H1 (cell line): Measurements from ENCODE around the gene UVRAG. TPM values are rescaled to one million over a fixed set of nuclear protein-coding genes. Genes with fewer than 3 reads are reported as not detected.

Experiments
- CTCF ChIA-PET: fragments of 300-600 bp; sonication (Branson Sonifier 250); formaldehyde crosslinking; loops from one replicate; lab custom pipeline; 2021; ENCODE audit not compliant: partially characterized antibody; lab: Charles Lee
- POLR2A ChIA-PET: fragments of 300-600 bp; sonication (Branson Sonifier 250); formaldehyde crosslinking; loops from one replicate; lab custom pipeline; 2021; ENCODE audit warnings: inconsistent platforms; ENCODE audit not compliant: partially characterized antibody; lab: Charles Lee
- DNase-seq, 2 experiments: peaks; one replicate each; pipeline versions ENCODE4 v3.0.0 to v3.0.0-alpha.2; 2010 to 2022; ENCODE audit warnings: low spot score in 2 of 2, low read depth in 1 of 2, mixed read lengths in 1 of 2
- FAIRE-seq: peaks from 2 replicates; lab custom pipeline; 2011; peaks lifted over from hg19 to GRCh38; lab: Jason Lieb, UNC
- H2AFZ ChIP-seq: 2 replicates; pipeline ENCODE4 v1.8.1; 2012; ENCODE audit warnings: low read length, inconsistent platforms
- H2AK5ac ChIP-seq: 2 replicates; pipeline ENCODE4 v1.6.1; 2013; ENCODE audit warnings: low read depth, low read length
- H2BK120ac ChIP-seq: replicated peaks from 2 replicates; pipeline ENCODE3; 2013; ENCODE audit warnings: low read depth, low read length, inconsistent platforms
- H2BK12ac ChIP-seq: 2 replicates; pipeline ENCODE4 v1.6.1; 2013; ENCODE audit warnings: low read depth, low read length
- H2BK15ac ChIP-seq: 2 replicates; pipeline ENCODE4 v1.6.1; 2013; ENCODE audit warnings: low read length
- H2BK20ac ChIP-seq: 2 replicates; pipeline ENCODE4 v1.6.1; 2013; ENCODE audit warnings: low read length
- H2BK5ac ChIP-seq: 2 replicates; pipeline ENCODE4 v1.6.1; 2013; ENCODE audit warnings: low read depth, low read length
- H3K14ac ChIP-seq: 2 replicates; pipeline ENCODE4 v1.6.1; 2013; ENCODE audit warnings: inconsistent platforms; ENCODE audit not compliant: insufficient read length
- H3K18ac ChIP-seq: 2 replicates; pipeline ENCODE4 v1.6.1; 2013; ENCODE audit warnings: low read length; ENCODE audit errors: extremely low read depth
- H3K23ac ChIP-seq: 2 replicates; pipeline ENCODE4 v1.6.1; 2013; ENCODE audit warnings: inconsistent platforms; ENCODE audit not compliant: insufficient read length
- H3K23me2 ChIP-seq: 2 replicates; pipeline ENCODE4 v1.6.1; 2013; ENCODE audit warnings: low read depth, low read length
- H3K27ac ChIP-seq: 2 replicates; pipeline ENCODE4 v1.6.1; 2011; ENCODE audit warnings: low read depth, low read length, inconsistent platforms
- H3K27me3 ChIP-seq, 4 experiments: replicated peaks in 1 of 4; 1 replicate in 1 of 4; 2 replicates in 3 of 4; pipeline versions ENCODE4 v1.6.1 to v1.8.1; 2011 to 2013; ENCODE audit warnings: low read length in 3 of 4, mild to moderate bottlenecking in 3 of 4, inconsistent platforms in 2 of 4, mixed read lengths in 2 of 4, moderate library complexity in 1 of 4; ENCODE audit not compliant: control insufficient read depth in 3 of 4, insufficient read depth in 3 of 4; ENCODE audit errors: extremely low read depth in 1 of 4
- H3K36me3 ChIP-seq, 4 experiments: 2 replicates each; pipeline versions ENCODE4 v1.6.1 to v1.8.1; 2011 to 2013; ENCODE audit warnings: mild to moderate bottlenecking in 4 of 4, low read length in 3 of 4, moderate library complexity in 2 of 4, control low read depth in 1 of 4, inconsistent platforms in 1 of 4; ENCODE audit not compliant: insufficient read depth in 4 of 4, control insufficient read depth in 2 of 4
- H3K4ac ChIP-seq: replicated peaks from 2 replicates; pipeline ENCODE3; 2013; ENCODE audit warnings: low read length, low read depth, mixed read lengths, inconsistent platforms; ENCODE audit not compliant: insufficient read length
- H3K4me1 ChIP-seq, 4 experiments: replicated peaks in 1 of 4; 1 replicate in 1 of 4; 2 replicates in 3 of 4; pipeline versions ENCODE4 v1.6.1 to v1.8.1; 2011 to 2013; ENCODE audit warnings: low read length in 3 of 4, inconsistent platforms in 2 of 4, mixed read lengths in 1 of 4; ENCODE audit not compliant: insufficient read depth in 4 of 4, control insufficient read depth in 3 of 4
- H3K4me2 ChIP-seq, 2 experiments: 2 replicates each; pipeline versions ENCODE4 v1.6.1 to v1.8.1; 2011 to 2013; ENCODE audit warnings: low read depth in 2 of 2, low read length in 2 of 2, control low read depth in 1 of 2, inconsistent platforms in 1 of 2, mild to moderate bottlenecking in 1 of 2; ENCODE audit not compliant: insufficient read depth in 1 of 2
- H3K4me3 ChIP-seq, 4 experiments: fragments of 200-600, 300-600 bp in 1 of 4; sonication (generic), shearing (Covaris generic), sonication (Bioruptor Twin) in 1 of 4; 2 replicates each; pipeline versions ENCODE4 v1.5.1 to v1.8.1; 2011 to 2016; ENCODE audit warnings: low read length in 4 of 4, low read depth in 3 of 4, control low read depth in 2 of 4, inconsistent platforms in 2 of 4, mild to moderate bottlenecking in 2 of 4, mixed read lengths in 1 of 4, moderate library complexity in 1 of 4; ENCODE audit not compliant: insufficient read depth in 2 of 4; ENCODE audit errors: extremely low read depth in 1 of 4
- H3K56ac ChIP-seq: replicated peaks from 2 replicates; pipeline ENCODE3; 2013; ENCODE audit warnings: low read depth, mild to moderate bottlenecking, mixed read lengths, low read length, inconsistent platforms; ENCODE audit not compliant: insufficient read length
- H3K79me1 ChIP-seq: 2 replicates; pipeline ENCODE4 v1.6.1; 2013; ENCODE audit warnings: low read depth, low read length, control low read depth
- H3K79me2 ChIP-seq, 2 experiments: 2 replicates each; pipeline versions ENCODE4 v1.6.1 to v1.8.1; 2012 to 2013; ENCODE audit warnings: low read length in 2 of 2, mild to moderate bottlenecking in 2 of 2, inconsistent platforms in 1 of 2; ENCODE audit not compliant: insufficient read depth in 2 of 2, control insufficient read depth in 1 of 2
- H3K9ac ChIP-seq, 4 experiments: replicated peaks in 1 of 4; 1 replicate in 1 of 4; 2 replicates in 3 of 4; pipeline versions ENCODE4 v1.6.1 to v1.8.1; 2011 to 2013; ENCODE audit warnings: low read depth in 3 of 4, low read length in 3 of 4, control low read depth in 2 of 4, mild to moderate bottlenecking in 2 of 4, moderate library complexity in 2 of 4, inconsistent platforms in 1 of 4; ENCODE audit errors: extremely low read depth in 1 of 4
- H3K9me3 ChIP-seq, 2 experiments: 2 replicates each; pipeline versions ENCODE4 v1.6.1 to v1.8.1; 2012 to 2013; ENCODE audit warnings: mild to moderate bottlenecking in 2 of 2, moderate library complexity in 2 of 2, control low read depth in 1 of 2, inconsistent platforms in 1 of 2, low read depth in 1 of 2, low read length in 1 of 2, mixed read lengths in 1 of 2; ENCODE audit not compliant: insufficient read depth in 2 of 2
- H4K20me1 ChIP-seq, 2 experiments: replicated peaks in 1 of 2; 2 replicates each; pipeline versions ENCODE3 to v1.8.1; 2011 to 2013; ENCODE audit warnings: inconsistent platforms in 2 of 2, low read length in 2 of 2, mild to moderate bottlenecking in 1 of 2; ENCODE audit not compliant: insufficient read depth in 2 of 2, control insufficient read depth in 1 of 2
- H4K5ac ChIP-seq: 2 replicates; pipeline ENCODE4 v1.6.1; 2013; ENCODE audit warnings: low read length, low read depth, mixed read lengths, inconsistent platforms; ENCODE audit not compliant: insufficient read length
- H4K8ac ChIP-seq: 2 replicates; pipeline ENCODE4 v1.8.0; 2013; ENCODE audit warnings: mild to moderate bottlenecking, moderate library complexity, low read length, inconsistent platforms; ENCODE audit not compliant: insufficient read depth; ENCODE audit errors: extremely low read depth
- H4K91ac ChIP-seq: replicated peaks from 2 replicates; pipeline ENCODE3; 2013; ENCODE audit warnings: low read length, mixed read lengths, inconsistent platforms; ENCODE audit not compliant: insufficient read length
- CHD1 ChIP-seq: IDR thresholded peaks from 2 replicates; pipeline ENCODE4 v1.6.1; 2012; ENCODE audit warnings: low read depth, low read length, improper control_type of control experiment
- EGR1 ChIP-seq: IDR thresholded peaks from 2 replicates; pipeline ENCODE4 v1.6.1; 2011; ENCODE audit warnings: low read depth, low read length, borderline replicate concordance
- EP300 ChIP-seq, 2 experiments: IDR thresholded peaks; 1 replicate in 1 of 2; 2 replicates in 1 of 2; pipeline ENCODE4 v1.6.1; 2011 to 2012; ENCODE audit warnings: low read depth in 2 of 2, low read length in 2 of 2, mild to moderate bottlenecking in 2 of 2, borderline replicate concordance in 1 of 2, inconsistent platforms in 1 of 2, moderate library complexity in 1 of 2
- EZH2 ChIP-seq: fragments of 200-600 bp; sonication (generic); IDR thresholded peaks from 2 replicates; pipeline ENCODE4 v1.7.1; 2012; ENCODE audit warnings: low read depth, mild to moderate bottlenecking, moderate library complexity, low read length, inconsistent platforms; ENCODE audit not compliant: severe bottlenecking
- FOSL1 ChIP-seq: IDR thresholded peaks from 2 replicates; pipeline ENCODE4 v1.6.1; 2011; ENCODE audit warnings: mild to moderate bottlenecking, low read depth, low read length, moderate library complexity; ENCODE audit not compliant: insufficient read depth
- NANOG ChIP-seq: IDR thresholded peaks from 2 replicates; pipeline ENCODE4 v1.6.1; 2011; ENCODE audit warnings: low read length, low read depth, mild to moderate bottlenecking, inconsistent platforms; ENCODE audit not compliant: insufficient read depth, poor library complexity, severe bottlenecking
- NRF1 ChIP-seq: IDR thresholded peaks from 2 replicates; pipeline ENCODE4 v1.6.1; 2011; ENCODE audit warnings: mild to moderate bottlenecking, low read depth, low read length, improper control_type of control experiment
- PHF8 ChIP-seq: fragments of 200-600 bp; sonication (generic); conservative IDR thresholded peaks from 2 replicates; pipeline ENCODE4 v1.7.1; 2012; ENCODE audit warnings: low read depth, mild to moderate bottlenecking, inconsistent platforms, low read length, moderate library complexity
- SIN3A ChIP-seq, 2 experiments: IDR thresholded peaks in 1 of 2; conservative IDR thresholded peaks in 1 of 2; 2 replicates each; pipeline ENCODE4 v1.6.1; 2011 to 2012; ENCODE audit warnings: low read length in 2 of 2, improper control_type of control experiment in 1 of 2, low read depth in 1 of 2, mild to moderate bottlenecking in 1 of 2
- SIRT6 ChIP-seq: IDR thresholded peaks from one replicate; pipeline ENCODE4 v1.7.1; 2012; ENCODE audit warnings: low read length, inconsistent platforms
- TAF1 ChIP-seq: IDR thresholded peaks from 2 replicates; pipeline ENCODE4 v1.6.1; 2011; ENCODE audit warnings: mild to moderate bottlenecking, low read depth, low read length
- TBP ChIP-seq: IDR thresholded peaks from 2 replicates; pipeline ENCODE4 v1.6.1; 2011; ENCODE audit warnings: low read depth, low read length, improper control_type of control experiment
- TCF12 ChIP-seq: IDR thresholded peaks from 2 replicates; pipeline ENCODE4 v1.6.1; 2011; ENCODE audit warnings: low read depth, mild to moderate bottlenecking, low read length
- WGBS, 2 experiments: shearing (Covaris generic) in 1 of 2; methylation state at CpG; one replicate each; pipeline versions ENCODE4 v1.1.6 to v1.1.7; 2013 to 2015; ENCODE audit warnings: low lambda C conversion rate in 2 of 2, mixed read lengths in 2 of 2, inconsistent platforms in 1 of 2, low coverage in 1 of 2, missing lambda C conversion rate in 1 of 2; ENCODE audit not compliant: insufficient replicate concordance in 2 of 2, insufficient coverage in 1 of 2, insufficient read length in 1 of 2; ENCODE audit errors: extremely low coverage in 1 of 2, missing lambda C conversion rate in 1 of 2; 5-methylcytosine and 5-hydroxymethylcytosine counted together
- polyA plus RNA-seq, 7 experiments: library from polyadenylated mRNA; depleted of rRNA in 3 of 7; stranded (reverse) in 5 of 7; unstranded in 2 of 7; fragments of >200 nt in 5 of 7; fragments of 200-250 nt in 2 of 7; gene quantifications; 1 replicate in 5 of 7; 2 replicates in 1 of 7; 4 replicates in 1 of 7; pipeline versions ENCODE4 v1.2.1 to v1.2.3, GENCODE V29; 2011 to 2013; ENCODE audit warnings: missing spikeins in 2 of 7, mixed read lengths in 2 of 7
- total RNA-seq: library from RNA; stranded (reverse); fragmentation: NEBNext Ultra II Directional; extraction: Animal tissue kit (Norgen Biotek cat#: 25700); gene quantifications from 2 replicates; pipeline ENCODE4 v1.2.1, GENCODE V29; 2021
- TF ChIP-seq, protein P1 (sequence below): IDR thresholded peaks from 2 replicates; pipeline ENCODE4 v1.6.1; 2012; ENCODE audit warnings: inconsistent platforms

Gene UVRAG
- total and polyA plus RNA-seq, 2 of the 8 experiments (the other 6 are each of a cell fraction or from before 2014, with no cell fraction given) = 5.5 to 14.7 TPM

DNA sequence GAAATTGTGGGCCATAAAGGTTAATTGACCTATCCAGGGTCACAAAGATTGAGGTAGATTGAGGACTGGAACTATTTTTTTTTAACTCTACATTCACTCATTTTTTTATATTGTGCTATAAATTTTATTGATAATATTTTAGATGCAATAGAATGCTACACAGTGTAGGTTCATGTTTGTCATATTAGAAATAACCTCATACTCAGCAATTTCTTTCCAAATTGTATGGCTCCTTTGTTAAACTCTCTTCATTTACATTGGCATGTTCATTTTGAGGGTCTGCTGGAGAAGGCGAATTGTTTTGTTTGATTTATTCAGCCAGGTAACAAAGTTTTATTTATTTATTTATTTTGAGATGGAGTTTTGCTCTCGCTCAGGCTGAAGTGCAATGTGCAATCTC, 44.6 kb downstream of the UVRAG start:
- H3K9ac ChIP-seq = no peak overlapping the region
- H3K56ac ChIP-seq = no peak overlapping the region
- no peak overlapping the region for H3K14ac ChIP-seq
- no peak overlapping the region for H2BK12ac ChIP-seq
- no peak overlapping the region for H4K5ac ChIP-seq
- H3K27me3 ChIP-seq = peaks cover 0 to 1% (median 0%) of the 10 kb centered on the region in 4 experiments; a peak in 1 of 7 replicates
- H3K4me3 ChIP-seq = no peak overlapping the region
- peaks cover 0 to 4% of the 10 kb centered on the region in 2 experiments; a peak in 1 of 4 replicates for H3K79me2 ChIP-seq
- CTCF ChIA-PET = no interaction called here
- no peak overlapping the region for H3K4me2 ChIP-seq
- H4K91ac ChIP-seq = no peak overlapping the region
- no peak overlapping the region for H4K8ac ChIP-seq
- H3K18ac ChIP-seq = no peak overlapping the region
- H3K23ac ChIP-seq = no peak overlapping the region
- H3K4me1 ChIP-seq = no peaks in the 10 kb centered on the region; a peak in 1 of 7 replicates
- no peaks in the 10 kb centered on the region; a peak in 2 of 8 replicates for H3K36me3 ChIP-seq
- no peaks in the 10 kb centered on the region for H3K9me3 ChIP-seq
- H2BK15ac ChIP-seq = no peak overlapping the region
- no peak overlapping the region for H2AFZ ChIP-seq
- DNase-seq = no peak
- no peaks in the 10 kb centered on the region for H3K79me1 ChIP-seq
- H3K27ac ChIP-seq = no peak overlapping the region
- FAIRE-seq = no peak
- H3K23me2 ChIP-seq = no peaks in the 10 kb centered on the region
- no peak overlapping the region for H2BK20ac ChIP-seq
- H2BK5ac ChIP-seq = no peak overlapping the region
- no peak overlapping the region for H2BK120ac ChIP-seq
- no peak overlapping the region for H2AK5ac ChIP-seq
- WGBS, 2 experiments = 95% methylated on average over 2 of the region's 2 CpGs; no CpG with 5 or more reads in 1 of the 2 experiments
- no peak overlapping the region for H3K4ac ChIP-seq
- no peaks in the 10 kb centered on the region for H4K20me1 ChIP-seq
- POLR2A ChIA-PET = no interaction called here
- TF ChIP-seq EZH2 (no peak), TCF12 (no peak), EP300 (IDR thresholded peaks at IDR 0.05; ENCODE audit: borderline replicate concordance in 1 of 2, low read depth in 2 of 2, low read length in 2 of 2) (no peak), CHD1 (no peak), PHF8 (no peak), FOSL1 (no peak), EGR1 (no peak), SIRT6 (no peak), TAF1 (no peak), TBP (no peak), NANOG (no peak), SIN3A (conservative IDR thresholded peaks at IDR 0.05 in 1 of 2, IDR thresholded peaks at IDR 0.05 in 1 of 2; ENCODE audit: low read depth in 1 of 2, low read length in 2 of 2) (no peak), NRF1 (no peak)
- TF ChIP-seq, protein P1, sequence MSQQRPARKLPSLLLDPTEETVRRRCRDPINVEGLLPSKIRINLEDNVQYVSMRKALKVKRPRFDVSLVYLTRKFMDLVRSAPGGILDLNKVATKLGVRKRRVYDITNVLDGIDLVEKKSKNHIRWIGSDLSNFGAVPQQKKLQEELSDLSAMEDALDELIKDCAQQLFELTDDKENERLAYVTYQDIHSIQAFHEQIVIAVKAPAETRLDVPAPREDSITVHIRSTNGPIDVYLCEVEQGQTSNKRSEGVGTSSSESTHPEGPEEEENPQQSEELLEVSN = no peak
